Ovary (tissue), 3 donors: ENCODE results near the gene PFKP.

Experiments
- CTCF ChIP-seq, 3 donors: fragments of 450-650 bp in 2 of 3; fragments of 200-600 bp in 1 of 3; IDR thresholded peaks; one replicate each; pipeline versions ENCODE4 v1.5.1 to v1.8.0; 2016 to 2022; ENCODE audit warnings: antibody characterized with exemption in 3 of 3, mild to moderate bottlenecking in 1 of 3
- EP300 ChIP-seq: sonication (generic); formaldehyde crosslinking; IDR thresholded peaks from one replicate; pipeline ENCODE4 v1.6.1; 2017; ENCODE audit warnings: antibody characterized with exemption
- POLR2A ChIP-seq: fragments of 450-650 bp; IDR thresholded peaks from one replicate; pipeline ENCODE4 v1.6.1; 2017; ENCODE audit warnings: antibody characterized with exemption, mild to moderate bottlenecking, moderate library complexity
- donor health status: DM: no; HTN: no; CAD: no.

GRCh38 chr10:3113343-3113720 is 46.0 kb downstream of the PFKP start:
- no peak for TF ChIP-seq CTCF (IDR thresholded peaks at IDR 0.05)
- TF ChIP-seq EP300, result no peak
- no peak for TF ChIP-seq POLR2A
